ENCODE data around the gene ELP4. TPM values are rescaled to one million over a fixed set of nuclear protein-coding genes. Genes with fewer than 3 reads are reported as not detected.

Gene ELP4
- polyA plus RNA-seq, 3 donors from 2014 or later, result 20.9 to 33.9 (median 22.3) TPM

- Mint-ChIP-seq H3K36me3 (peaks cover 3 to 14% (median 6%) of the 10 kb centered on the region in 3 donors), H3K4me3 (peak overlapping the region in 1 of 5 donors; percentile 51), H3K27ac (no peak overlapping the region), H3K4me1 (peaks cover 14 to 38% of the 10 kb centered on the region in 2 donors), H3K9me3 (peaks cover 0 to 47% (median 4%) of the 10 kb centered on the region in 6 donors), H3K27me3 (ENCODE audit: low read depth in 3 of 3) (peaks cover 53 to 60% (median 56%) of the 10 kb centered on the region in 3 donors)
- DNase-seq, result no peak
Measured at GRCh38 chr11:31798554-31799434, 289.2 kb downstream of the ELP4 start.

- Mint-ChIP-seq H3K36me3 (peaks cover 0 to 14% (median 3%) of the 10 kb centered on the region in 3 donors), H3K9me3 (peaks cover 0 to 51% (median 4%) of the 10 kb centered on the region in 6 donors), H3K27me3 (ENCODE audit: low read depth in 3 of 3) (peaks cover 60 to 69% (median 62%) of the 10 kb centered on the region in 3 donors), H3K4me1 (peaks cover 24 to 47% of the 10 kb centered on the region in 2 donors), H3K4me3 (peak overlapping the region in 3 of 5 donors; percentile 2 to 51 (median 43)), H3K27ac (no peak overlapping the region)
- DNase-seq, result no peak
Measured at GRCh38 chr11:31799435-31800397, 290.1 kb downstream of the ELP4 start.

GRCh38 chr11:31800398-31801265 is 291.1 kb downstream of the ELP4 start:
- peak overlapping the region in 2 of 5 donors; percentile 2 to 43 for H3K4me3 Mint-ChIP-seq
- peaks cover 0 to 14% (median 3%) of the 10 kb centered on the region in 3 donors for H3K36me3 Mint-ChIP-seq
- peak overlapping the region in 1 of 6 donors; percentile 37 for H3K27ac Mint-ChIP-seq
- peaks cover 27 to 50% of the 10 kb centered on the region in 2 donors for H3K4me1 Mint-ChIP-seq
- peaks cover 62 to 66% (median 62%) of the 10 kb centered on the region in 3 donors for H3K27me3 Mint-ChIP-seq (ENCODE audit: low read depth in 3 of 3)
- peaks cover 0 to 51% (median 5%) of the 10 kb centered on the region in 6 donors for H3K9me3 Mint-ChIP-seq
- DNase-seq, result no peak

GRCh38 chr11:31801298-31801702 is 291.7 kb downstream of the ELP4 start:
- Mint-ChIP-seq H3K9me3 (peaks cover 0 to 51% (median 5%) of the 10 kb centered on the region in 6 donors), H3K27me3 (ENCODE audit: low read depth in 3 of 3) (peaks cover 59 to 63% (median 62%) of the 10 kb centered on the region in 3 donors), H3K4me1 (peaks cover 27 to 50% of the 10 kb centered on the region in 2 donors), H3K27ac (no peak overlapping the region), H3K4me3 (peak overlapping the region in 1 of 5 donors; percentile 16), H3K36me3 (peaks cover 0 to 14% (median 3%) of the 10 kb centered on the region in 3 donors)
- DNase-seq, result no peak

GRCh38 chr11:31802000-31802551 is 292.5 kb downstream of the ELP4 start:
- Mint-ChIP-seq H3K4me1 (peaks cover 27 to 49% of the 10 kb centered on the region in 2 donors), H3K9me3 (peaks cover 0 to 57% (median 6%) of the 10 kb centered on the region in 6 donors), H3K27me3 (ENCODE audit: low read depth in 3 of 3) (peaks cover 56 to 70% (median 62%) of the 10 kb centered on the region in 3 donors), H3K36me3 (peaks cover 0 to 14% (median 3%) of the 10 kb centered on the region in 3 donors), H3K27ac (no peak overlapping the region), H3K4me3 (no peak overlapping the region)
- DNase-seq, result no peak

- no peak for DNase-seq
- Mint-ChIP-seq H3K4me1 (peaks cover 27 to 43% of the 10 kb centered on the region in 2 donors), H3K4me3 (peak overlapping the region in 3 of 5 donors; percentile 5 to 56 (median 14)), H3K27ac (no peak overlapping the region), H3K36me3 (peaks cover 0 to 14% (median 3%) of the 10 kb centered on the region in 3 donors), H3K9me3 (peaks cover 3 to 58% (median 6%) of the 10 kb centered on the region in 6 donors), H3K27me3 (ENCODE audit: low read depth in 3 of 3) (peaks cover 55 to 72% (median 59%) of the 10 kb centered on the region in 3 donors)
Measured at GRCh38 chr11:31802609-31802989, 293.0 kb downstream of the ELP4 start.

GRCh38 chr11:31802990-31803812 is 293.6 kb downstream of the ELP4 start:
- H3K27ac Mint-ChIP-seq, result no peak overlapping the region
- peaks cover 23 to 41% of the 10 kb centered on the region in 2 donors for H3K4me1 Mint-ChIP-seq
- H3K27me3 Mint-ChIP-seq (ENCODE audit: low read depth in 3 of 3), result peaks cover 55 to 74% (median 62%) of the 10 kb centered on the region in 3 donors
- peaks cover 4 to 60% (median 6%) of the 10 kb centered on the region in 6 donors for H3K9me3 Mint-ChIP-seq
- no peak for DNase-seq
- H3K36me3 Mint-ChIP-seq, result peaks cover 0 to 14% (median 3%) of the 10 kb centered on the region in 3 donors
- H3K4me3 Mint-ChIP-seq, result peak overlapping the region in 4 of 5 donors; percentile 21 to 76 (median 59)

GRCh38 chr11:31803813-31804311 is 294.3 kb downstream of the ELP4 start:
- Mint-ChIP-seq H3K27me3 (ENCODE audit: low read depth in 3 of 3) (peaks cover 60 to 74% (median 63%) of the 10 kb centered on the region in 3 donors), H3K4me1 (peaks cover 24 to 42% of the 10 kb centered on the region in 2 donors), H3K36me3 (peaks cover 0 to 14% (median 3%) of the 10 kb centered on the region in 3 donors), H3K27ac (no peak overlapping the region), H3K4me3 (peak overlapping the region; percentile 46 to 76 (median 67)), H3K9me3 (peaks cover 4 to 62% (median 6%) of the 10 kb centered on the region in 6 donors)
- DNase-seq, result no peak

GRCh38 chr11:31804312-31805036 is 294.9 kb downstream of the ELP4 start:
- Mint-ChIP-seq H3K4me1 (peaks cover 30 to 48% of the 10 kb centered on the region in 2 donors), H3K27me3 (ENCODE audit: low read depth in 3 of 3) (peaks cover 63 to 75% (median 66%) of the 10 kb centered on the region in 3 donors), H3K4me3 (peak overlapping the region; percentile 46 to 76 (median 67)), H3K36me3 (peaks cover 0 to 14% (median 0%) of the 10 kb centered on the region in 3 donors), H3K9me3 (peaks cover 4 to 68% (median 6%) of the 10 kb centered on the region in 6 donors), H3K27ac (no peak overlapping the region)
- no peak for DNase-seq

GRCh38 chr11:31805037-31805628 is 295.6 kb downstream of the ELP4 start:
- peaks cover 62 to 73% (median 68%) of the 10 kb centered on the region in 3 donors for H3K27me3 Mint-ChIP-seq (ENCODE audit: low read depth in 3 of 3)
- peaks cover 0 to 14% (median 0%) of the 10 kb centered on the region in 3 donors for H3K36me3 Mint-ChIP-seq
- no peak overlapping the region for H3K27ac Mint-ChIP-seq
- no peak for DNase-seq
- peaks cover 33 to 50% of the 10 kb centered on the region in 2 donors for H3K4me1 Mint-ChIP-seq
- H3K9me3 Mint-ChIP-seq, result peaks cover 4 to 67% (median 6%) of the 10 kb centered on the region in 6 donors
- peak overlapping the region; percentile 33 to 76 (median 67) for H3K4me3 Mint-ChIP-seq

Data from immature natural killer cell (primary cell).